HG02798 (cell line): Measurements from ENCODE around the gene MCRIP2.
A peak's percentile ranks its signal among the peaks of the same experiment; 100 is the strongest.
"Not testable (repeated sequence)": the region's sequence is repeated elsewhere in the genome, so short reads cannot be mapped to it uniquely, and the experiment has no call there.

ENCODE experiments used
- ATAC-seq: cut with Tn5 transposase; IDR thresholded peaks from one replicate; pipeline ENCODE4 v1.9.1; 2021; ENCODE audit warnings: mild to moderate bottlenecking; ENCODE audit not compliant: unreplicated experiment, poor library complexity

Gene MCRIP2

DNA sequence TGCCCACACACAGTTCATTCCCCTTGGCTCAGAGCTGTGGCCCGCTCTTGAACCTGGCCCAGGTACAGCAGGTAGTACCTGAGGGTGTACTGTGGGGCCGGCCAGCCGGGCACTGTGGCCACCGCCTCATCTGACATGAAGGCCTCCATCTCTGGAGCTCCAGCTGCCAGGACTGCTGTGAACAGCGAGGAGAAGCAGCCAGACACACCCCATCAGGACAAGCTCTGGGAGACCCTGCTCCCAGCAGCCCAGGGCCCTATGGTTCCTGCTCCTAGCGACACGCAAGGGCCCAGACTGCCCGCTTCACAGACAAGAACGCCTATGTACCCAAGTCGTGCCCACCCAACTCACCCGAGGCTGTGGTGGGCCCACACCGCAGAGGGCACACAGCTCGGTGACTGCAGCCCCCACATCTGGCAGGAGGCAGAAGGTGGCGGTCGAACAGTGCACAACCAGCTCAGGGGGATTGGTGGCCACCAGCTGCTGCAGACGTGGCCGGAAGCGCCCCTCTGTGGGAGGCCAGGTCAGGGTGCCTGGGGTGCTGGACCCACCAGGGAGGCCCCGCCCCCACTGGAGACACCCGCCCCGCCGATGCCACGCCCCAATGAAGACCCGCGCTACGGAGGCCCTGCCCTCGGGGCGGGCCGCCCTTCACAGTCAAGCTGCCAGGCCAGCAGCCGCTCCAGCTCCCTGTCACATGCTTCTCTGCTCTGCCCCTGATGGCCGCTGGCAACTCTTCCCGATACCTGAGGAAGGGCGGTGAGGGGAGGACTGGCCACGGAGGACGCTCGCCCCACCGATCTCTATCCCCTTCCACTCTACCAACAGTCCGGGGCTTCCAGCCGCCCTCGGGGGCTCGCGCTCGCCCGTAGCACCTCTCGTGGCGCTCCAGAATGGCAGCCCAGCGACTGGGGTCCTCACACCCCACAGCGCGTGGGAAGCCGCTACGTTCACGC, 37.5 kb downstream of the MCRIP2 start:
- no peak for ATAC-seq

DNA sequence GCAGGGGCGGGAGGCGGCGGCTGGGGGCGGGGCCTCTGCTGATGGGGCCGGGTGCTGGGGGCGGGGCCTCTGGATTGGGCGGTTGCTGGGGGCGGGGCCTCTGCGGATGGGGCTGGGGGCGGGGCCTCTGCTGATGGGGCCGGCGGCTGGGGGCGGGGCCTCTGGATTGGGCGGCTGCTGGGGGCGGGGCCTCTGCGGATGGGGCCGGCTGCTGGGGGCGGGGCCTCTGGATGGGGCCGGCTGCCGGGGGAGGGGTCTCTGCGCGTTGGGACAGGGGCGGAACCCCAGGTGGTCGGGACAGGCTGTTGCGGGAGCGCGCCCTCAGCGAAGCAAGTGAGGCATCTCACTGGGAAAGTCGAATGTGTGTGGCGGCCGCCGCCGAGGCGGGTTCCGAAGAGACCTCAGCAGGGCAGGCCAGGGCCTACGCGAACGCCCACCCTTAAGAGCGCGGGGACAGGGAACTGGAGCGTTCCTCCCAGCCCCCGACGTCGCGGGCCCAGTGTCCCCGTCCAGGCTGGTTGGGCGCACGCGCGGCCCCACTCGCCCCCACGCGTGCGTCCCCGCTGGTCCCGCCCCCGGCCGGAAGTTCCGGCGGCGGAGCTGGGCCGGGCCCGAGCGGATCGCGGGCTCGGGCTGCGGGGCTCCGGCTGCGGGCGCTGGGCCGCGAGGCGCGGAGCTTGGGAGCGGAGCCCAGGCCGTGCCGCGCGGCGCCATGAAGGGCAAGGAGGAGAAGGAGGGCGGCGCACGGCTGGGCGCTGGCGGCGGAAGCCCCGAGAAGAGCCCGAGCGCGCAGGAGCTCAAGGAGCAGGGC, 38.4 kb downstream of the MCRIP2 start, which contains the start of gene STUB1:
TSS of gene STUB1 (plus strand) at position 597 of the 811 bp plus-strand sequence. CDS start at position 713, 116 bp downstream.
- peak; percentile 46 for ATAC-seq

DNA sequence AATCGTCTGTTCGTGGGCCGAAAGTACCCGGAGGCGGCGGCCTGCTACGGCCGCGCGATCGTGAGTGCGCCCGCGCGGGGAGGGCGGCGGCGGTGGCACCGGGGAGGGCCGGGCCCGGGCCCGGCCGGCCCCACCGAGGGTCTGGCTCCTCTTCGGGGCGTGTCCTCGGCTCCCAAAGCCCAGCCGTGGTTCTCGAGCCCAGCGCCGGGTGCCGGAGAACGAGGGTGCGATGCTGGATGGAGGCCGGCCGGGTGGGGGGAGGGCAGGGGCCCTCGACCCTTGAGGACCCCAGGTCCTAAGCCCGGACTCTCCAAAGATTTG, 39.0 kb downstream of the MCRIP2 start:
- ATAC-seq = no peak

DNA sequence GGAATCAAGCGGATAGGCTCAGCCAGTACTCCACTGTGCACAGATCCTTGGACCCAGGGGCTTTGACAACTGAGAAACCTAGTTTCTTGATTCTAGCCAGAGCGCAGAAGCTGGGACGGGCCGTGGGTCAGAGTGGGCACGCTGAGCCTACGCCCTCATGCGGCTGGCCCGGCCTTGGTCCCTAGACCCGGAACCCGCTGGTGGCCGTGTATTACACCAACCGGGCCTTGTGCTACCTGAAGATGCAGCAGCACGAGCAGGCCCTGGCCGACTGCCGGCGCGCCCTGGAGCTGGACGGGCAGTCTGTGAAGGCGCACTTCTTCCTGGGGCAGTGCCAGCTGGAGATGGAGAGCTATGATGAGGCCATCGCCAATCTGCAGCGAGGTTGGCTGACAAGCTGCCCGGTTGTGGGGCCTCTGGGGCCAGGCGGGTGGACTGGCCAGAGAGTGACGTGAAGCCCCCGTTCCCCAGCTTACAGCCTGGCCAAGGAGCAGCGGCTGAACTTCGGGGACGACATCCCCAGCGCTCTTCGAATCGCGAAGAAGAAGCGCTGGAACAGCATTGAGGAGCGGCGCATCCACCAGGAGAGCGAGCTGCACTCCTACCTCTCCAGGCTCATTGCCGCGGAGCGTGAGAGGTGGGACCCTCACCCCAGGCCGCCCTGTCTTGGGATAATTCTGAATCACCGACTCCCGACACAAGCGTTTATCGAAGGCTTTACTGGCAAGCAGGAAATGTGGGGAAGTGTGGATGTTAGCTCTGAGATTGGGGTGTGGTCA, 39.5 kb downstream of the MCRIP2 start:
- ATAC-seq = no peak

DNA sequence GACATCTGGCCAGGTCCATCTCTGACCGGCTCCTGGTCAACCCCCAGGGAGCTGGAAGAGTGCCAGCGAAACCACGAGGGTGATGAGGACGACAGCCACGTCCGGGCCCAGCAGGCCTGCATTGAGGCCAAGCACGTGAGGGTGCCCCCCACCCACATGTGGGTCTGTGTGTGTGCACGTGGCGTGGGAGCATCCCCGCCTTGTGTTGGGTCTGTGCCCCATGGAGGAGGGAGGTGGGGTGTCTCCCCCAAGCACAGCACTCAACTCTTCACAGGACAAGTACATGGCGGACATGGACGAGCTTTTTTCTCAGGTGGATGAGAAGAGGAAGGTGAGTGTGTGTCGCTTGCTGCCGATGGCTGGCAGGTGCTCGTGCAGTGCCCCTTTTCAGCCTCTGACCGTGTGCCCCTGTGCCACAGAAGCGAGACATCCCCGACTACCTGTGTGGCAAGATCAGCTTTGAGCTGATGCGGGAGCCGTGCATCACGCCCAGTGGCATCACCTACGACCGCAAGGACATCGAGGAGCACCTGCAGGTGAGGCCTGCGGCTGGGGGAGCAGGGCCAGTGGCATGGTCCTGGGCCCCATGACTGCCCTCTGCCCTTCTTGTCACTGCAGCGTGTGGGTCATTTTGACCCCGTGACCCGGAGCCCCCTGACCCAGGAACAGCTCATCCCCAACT, 40.3 kb downstream of the MCRIP2 start:
- no peak for ATAC-seq

DNA sequence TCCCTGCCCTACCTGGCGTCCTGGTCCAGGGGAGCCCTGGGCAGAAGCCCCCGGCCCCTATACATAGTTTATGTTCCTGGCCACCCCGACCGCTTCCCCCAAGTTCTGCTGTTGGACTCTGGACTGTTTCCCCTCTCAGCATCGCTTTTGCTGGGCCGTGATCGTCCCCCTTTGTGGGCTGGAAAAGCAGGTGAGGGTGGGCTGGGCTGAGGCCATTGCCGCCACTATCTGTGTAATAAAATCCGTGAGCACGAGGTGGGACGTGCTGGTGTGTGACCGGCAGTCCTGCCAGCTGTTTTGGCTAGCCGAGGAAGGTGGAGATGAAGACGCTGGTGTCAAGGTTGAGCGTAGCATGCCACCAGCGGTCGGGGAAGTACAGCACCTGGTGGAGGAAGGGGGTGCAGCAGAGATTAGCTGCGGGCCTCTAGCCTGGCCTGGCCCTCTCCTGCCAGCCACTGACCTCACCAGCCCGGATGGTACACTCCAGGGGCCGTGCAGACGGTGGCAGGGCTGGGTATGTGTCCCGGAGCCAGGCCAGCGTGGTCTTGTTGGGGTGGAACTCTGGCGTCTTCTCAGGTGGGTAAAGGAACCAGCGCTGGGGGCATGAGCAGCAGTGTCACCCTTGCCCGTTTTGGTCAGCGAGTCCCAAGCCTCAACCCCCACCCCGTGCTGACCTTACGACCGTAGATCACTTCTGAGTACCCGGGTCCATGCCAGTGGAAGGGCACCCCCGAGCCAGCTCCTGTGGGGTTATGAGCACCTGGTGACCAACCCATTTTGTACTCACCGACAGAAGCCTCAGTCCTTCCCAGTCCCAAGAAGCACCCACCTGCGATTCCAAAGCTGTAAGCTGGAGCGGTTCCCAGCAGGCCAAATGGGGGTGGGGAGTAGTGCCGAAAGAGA, 41.1 kb downstream of the MCRIP2 start:
- no peak for ATAC-seq

DNA sequence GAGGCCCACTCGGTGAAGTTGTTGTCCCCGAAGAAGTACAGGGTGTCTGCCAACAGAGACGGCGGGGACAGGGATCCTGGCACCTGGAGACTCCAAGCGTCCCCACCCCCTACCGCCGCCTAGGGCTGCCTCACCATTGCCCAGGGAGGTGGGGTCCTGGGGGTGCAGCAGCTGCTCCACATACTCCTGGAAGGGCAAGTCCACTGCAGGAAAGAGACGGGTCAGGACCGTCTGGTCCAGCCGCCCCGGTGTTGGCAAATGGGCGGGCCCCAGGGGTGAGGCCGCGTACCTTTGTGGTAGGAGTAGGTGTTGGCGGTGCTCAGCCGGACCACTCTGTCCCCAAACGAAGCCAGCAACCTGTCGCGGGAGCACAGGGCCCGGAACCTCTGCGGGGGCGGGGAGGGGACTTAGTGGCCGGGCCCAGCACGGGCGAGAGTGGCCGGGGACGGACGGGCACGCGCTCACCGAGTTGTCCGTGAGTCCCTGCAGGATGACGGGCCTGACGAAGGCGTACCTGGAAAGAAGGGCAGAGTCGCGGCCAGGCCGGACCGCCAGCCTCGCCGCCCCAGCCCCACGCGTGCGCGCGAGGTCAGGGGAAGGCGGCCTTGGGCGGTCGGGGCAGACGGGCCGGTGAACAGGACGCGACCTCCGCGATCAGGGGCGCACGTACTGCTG, 41.9 kb downstream of the MCRIP2 start:
- ATAC-seq = no peak

DNA sequence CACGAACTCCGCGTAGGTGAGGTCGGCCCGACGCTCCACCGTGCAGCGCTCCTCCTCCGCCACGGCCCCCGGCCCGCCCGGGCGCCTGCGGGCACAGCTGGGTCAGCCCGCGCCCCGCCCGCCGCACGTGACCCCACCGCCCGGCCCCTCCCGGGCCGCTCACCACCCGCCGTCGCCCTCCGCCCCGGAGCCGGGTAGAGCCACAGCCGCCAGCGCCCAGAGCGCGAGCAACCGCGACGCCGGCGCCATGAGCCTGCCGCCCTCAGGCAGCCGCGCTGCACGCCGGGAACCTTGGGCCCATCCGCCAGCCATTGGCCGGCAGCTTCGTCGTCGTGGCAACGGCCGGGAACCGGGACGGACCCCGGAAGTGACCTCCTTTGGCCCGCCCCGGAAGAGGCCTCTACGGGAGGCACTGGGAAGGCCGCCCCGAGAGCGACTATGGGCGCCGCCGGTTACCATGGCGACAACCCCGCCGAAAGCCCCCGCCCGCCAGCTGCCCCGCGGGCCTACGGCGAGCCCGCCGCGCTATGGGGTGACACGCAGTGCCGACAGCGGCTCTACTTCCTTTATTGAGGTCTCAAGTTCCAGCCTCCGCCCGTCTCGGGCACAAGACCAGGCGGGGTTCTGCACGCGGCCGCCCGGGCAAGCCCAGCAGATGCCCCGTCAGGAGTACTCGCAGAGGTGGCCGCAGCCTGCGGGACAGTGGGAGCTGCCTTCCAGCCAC, 42.6 kb downstream of the MCRIP2 start, which contains the start of gene JMJD8:
TSS of gene JMJD8 (minus strand) at position 264 of the 724 bp plus-strand sequence. CDS start at position 249, 15 bp downstream.
- ATAC-seq = peak; percentile 75

DNA sequence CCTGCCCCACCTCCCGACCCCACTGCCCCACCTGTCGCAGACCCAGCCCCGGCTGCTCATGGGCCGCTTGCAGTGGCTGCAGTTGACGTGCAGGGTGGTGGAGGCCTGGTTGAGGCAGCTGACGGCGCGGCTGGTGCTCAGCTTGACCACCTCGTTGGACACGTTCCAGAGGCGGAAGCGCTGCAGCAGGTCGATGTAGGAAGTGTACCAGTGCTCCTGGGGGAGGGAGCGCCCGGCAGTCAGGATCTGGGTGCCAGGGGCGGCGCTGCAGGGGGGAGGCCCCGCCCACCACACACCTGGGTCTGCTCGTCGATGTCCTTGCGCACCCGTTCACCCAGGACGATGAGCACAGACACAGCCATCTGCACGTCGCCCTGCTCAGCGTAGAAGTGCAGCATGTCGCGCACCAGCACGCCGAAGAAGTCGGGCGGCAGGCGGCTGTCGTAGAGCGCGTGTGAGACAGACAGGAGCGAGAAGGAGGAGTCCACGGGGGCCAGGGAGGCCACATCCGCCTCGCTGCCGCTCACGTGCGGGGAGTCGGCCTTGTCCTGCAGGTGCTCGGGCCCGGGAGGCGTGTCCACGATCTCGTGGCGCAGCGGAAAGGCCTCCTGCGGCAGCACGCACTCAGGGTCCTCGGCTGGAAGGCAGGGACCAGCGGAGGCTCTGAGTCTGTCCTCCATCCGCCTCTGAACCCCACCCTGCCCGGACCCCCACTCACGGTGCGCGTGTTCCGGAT, 43.5 kb downstream of the MCRIP2 start:
- ATAC-seq = no peak

DNA sequence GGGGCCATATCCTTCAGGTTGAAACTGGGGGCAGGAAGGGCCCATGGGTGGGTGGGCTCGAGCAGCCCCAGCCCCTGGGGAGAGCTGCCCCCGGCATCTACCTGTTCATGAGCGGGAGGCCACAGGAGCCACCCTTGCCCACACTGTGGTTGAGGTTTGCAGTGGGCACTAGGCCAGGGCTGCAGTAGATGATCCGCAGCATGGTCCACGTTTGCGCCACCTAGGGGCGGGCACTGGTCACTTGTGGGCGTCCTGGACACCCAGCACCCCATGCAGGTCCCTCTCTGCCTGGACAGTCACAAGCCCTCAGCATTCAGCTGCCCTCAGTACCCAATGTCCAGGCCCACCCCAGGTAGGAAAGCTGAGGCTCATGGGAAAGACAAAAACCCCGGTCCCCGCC, 44.3 kb downstream of the MCRIP2 start:
- ATAC-seq = no peak

DNA sequence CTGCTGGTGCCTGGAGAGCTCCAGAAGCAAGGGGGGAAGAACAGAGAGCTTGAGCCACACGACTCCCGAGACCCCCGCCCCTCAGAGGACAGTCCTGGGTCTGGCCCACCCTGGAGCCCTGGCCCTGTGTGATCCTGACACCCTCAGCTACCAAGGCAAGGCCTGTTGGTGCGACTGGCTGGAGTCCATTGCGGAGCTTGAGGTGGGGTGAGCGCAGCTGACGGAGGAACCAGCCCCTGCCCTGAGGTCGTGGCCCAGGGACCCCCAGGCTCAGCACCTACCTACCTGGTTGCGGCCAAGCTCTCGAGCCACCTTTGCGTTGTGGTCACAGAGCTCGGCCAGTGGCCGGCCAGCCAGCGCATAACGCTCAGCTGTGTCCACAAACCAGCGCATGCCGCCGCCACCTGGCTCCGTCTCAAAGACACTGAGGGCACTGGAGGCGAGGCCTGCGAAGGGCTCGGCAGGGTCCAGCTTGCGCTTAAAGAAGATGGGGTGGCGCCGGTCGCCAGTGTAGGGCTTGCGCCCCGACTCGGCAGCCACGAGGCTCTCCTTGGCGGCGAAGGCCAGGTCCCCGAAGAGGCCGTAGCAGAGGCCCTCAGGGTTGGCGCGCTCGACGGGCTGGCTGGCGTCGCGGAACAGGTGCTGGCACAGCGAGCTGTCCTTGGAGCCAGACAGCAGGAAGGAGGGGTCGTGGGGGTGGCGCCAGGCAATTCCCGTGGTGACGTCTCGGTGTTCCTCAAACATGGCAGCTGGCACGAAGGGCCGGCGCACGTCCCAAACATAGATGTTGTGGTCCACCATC, 45.0 kb downstream of the MCRIP2 start:
- ATAC-seq = no peak

DNA sequence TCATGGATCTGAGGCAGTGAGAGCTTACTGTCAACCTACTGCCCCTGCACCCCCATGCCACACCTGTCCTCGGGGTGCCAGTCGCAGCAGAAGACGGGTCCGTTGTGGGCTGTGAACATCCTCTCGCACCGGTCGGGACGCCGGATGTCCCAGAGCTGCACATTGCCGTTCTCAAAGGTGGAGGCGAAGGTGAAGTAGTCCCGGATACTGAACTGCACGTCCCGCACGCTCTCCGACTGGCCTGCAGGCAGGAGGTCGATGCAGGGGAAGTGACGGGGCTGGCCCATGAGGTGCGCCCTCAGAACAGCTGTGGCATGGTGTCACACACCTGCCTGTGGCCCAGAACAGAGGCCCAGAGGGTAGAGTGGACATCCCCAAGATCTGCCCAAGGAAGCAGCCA, 45.9 kb downstream of the MCRIP2 start:
- ATAC-seq = no peak

DNA sequence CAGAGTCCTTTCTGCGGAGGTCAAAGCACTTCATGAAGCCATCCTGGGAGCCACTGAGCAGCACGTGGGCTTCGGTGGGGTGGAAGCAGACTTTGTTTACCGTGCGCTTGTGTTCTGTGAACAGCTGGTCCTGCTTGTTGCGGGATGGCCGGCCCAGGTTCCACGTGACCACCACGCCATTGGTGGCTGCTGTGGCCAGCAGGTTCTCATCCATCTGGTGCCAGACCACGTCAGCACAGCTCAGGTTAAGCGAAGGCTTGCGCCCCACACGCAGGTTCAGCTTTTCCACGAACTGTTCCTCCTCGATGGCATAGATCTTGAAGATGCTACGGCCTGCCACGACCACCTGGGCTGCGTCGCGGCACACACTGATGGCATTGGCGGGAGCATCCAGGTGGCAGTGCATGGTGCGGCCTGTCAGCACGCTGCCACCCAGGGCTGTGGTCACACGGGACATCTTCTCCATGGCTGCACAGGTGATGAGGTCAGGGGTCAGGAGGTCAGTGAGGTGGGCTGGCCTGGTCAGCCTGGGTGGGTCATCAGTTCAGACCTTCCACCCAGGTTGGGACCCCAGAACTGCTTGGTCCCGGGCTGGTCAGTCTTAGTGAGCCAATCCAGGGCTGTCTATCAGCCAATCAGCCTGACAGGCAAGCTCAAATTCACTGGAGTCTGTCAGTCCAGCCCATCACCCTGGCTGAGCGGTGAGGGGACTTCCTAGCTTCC, 47.7 kb downstream of the MCRIP2 start:
- ATAC-seq = no peak

DNA sequence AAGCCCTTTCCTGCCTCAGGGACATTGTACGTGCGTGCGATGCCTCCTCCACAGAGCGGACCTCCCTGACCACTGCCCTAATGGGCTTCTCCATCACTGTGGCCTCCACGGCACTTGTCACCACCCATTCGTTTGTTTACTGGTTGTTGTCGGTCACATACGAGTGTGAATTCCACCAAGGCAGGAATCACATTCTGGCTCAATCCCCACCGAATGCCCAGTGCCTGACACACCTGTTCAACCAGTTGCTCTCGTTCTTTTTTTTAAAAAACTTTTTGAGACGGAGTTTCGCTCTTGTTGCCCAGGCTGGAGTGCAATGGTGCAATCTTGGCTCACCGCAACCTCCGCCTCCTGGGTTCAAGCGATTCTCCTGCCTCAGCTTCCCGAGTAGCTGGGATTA, 49.6 kb downstream of the MCRIP2 start:
- ATAC-seq = not testable (repeated sequence)

DNA sequence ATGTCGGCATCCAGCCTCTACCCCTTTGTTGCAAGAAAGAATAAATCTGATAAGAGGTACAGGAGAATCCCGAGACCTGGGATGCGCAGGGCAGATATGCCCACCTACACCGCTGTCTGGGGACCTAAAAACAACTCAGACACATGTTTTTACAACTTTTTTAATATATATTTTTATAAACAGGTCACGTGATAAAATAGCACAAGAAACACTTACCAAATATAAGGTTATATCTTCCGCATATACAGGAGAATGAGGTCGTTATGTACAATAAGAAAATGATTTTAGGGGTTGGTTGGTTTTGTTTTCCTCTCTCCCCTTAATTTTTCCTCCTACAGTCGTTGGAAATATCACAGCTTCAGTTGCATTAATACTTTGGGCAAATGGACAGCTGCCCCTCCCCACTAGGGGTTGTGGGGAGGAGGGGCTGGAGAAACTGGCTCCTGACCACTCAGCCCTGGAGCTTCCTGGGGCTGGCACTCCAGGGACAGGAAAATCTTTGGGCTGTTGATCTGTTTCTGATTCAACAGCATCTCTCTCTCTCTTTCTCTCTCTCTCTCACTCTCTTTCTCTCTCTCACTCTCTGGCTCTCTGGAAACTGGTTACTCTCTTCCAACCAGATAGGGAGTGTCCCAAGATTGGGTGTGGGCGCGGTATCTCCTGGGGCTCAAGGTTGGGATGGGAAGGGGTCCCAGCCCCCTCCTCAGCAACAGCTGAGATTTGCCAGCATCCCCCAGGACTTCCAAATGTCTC, 50.9 kb downstream of the MCRIP2 start:
- no peak for ATAC-seq
